GM12864 (cell line): Measurements from ENCODE around the gene RLBP1.

Experiments used
- DNase-seq: peaks from one replicate; pipeline ENCODE4 v3.0.0-alpha.2; 2011; ENCODE audit warnings: low read depth
- H3K4me3 ChIP-seq: 2 replicates; pipeline ENCODE4 v1.5.1; 2011; ENCODE audit warnings: mild to moderate bottlenecking, low read depth, low read length, control low read depth
- CTCF ChIP-seq: IDR thresholded peaks from 2 replicates; pipeline ENCODE4 v1.5.1; 2011; ENCODE audit warnings: low read depth, mild to moderate bottlenecking, moderate library complexity, low read length, control low read depth, inconsistent platforms; ENCODE audit errors: missing control alignments

Gene RLBP1

DNA sequence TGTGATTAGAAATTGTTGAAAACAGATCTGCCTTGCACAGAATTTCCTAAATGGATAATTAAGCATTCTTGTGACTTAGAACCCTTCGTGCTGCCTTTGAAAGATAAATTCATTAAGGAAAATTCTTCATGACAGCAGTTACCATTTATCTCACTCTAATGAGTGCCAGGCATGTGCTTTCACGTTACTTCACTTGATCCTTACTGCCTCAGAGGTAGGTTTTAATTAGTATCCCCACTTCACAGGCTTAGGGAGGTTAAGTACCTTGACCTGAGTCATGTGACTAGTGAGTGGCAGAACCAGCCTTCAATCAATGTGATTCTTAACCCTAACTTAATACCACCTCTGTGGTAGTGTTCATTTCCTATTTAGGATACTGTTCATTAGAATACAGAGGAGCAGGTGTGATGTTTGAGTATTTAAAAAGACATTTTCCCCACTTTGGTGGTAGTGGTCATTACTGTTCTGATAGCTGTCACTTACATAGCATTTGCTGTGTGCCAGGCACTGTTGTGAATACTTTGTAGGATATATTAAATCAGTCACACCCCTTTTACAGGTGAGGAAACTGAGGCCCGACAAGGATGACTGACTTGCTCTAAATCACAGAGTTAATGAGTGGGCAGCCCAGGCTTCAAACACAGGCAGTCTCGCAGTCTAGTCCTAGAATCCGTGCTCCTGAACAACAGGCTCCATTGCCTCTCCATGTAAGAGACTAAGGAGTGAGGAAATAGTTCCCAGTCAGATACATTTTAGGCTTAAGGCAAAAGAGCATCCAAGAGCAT lies 57.9 kb downstream of the RLBP1 start:
- no peak for DNase-seq
- TF ChIP-seq CTCF, result no peak
- H3K4me3 ChIP-seq, result no peak overlapping the region

DNA sequence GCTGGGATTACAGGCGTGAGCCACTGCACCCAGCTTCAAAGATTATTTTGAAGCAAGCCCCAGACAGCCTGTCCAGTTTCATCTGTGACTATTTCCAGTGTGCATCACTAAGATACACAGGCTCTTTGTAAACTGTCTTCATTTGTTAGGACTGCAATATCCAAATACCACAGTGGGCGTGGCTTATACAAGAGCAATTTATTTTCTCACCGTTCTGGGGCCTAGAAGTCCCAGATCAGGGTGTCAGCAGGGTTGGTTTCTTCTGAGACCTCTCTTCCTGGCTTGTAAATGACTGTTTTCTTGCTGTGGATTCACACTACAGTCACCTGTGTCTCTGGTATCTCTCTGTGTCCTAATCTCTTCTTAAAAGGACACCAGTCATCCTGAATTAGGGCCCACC lies 59.7 kb downstream of the RLBP1 start:
- TF ChIP-seq CTCF, result no peak
- DNase-seq, result no peak
- H3K4me3 ChIP-seq, result no peak overlapping the region
